HS-27A (cell line): ENCODE measurements around the gene AKR7A3.
"Not testable (repeated sequence)": the region's sequence is repeated elsewhere in the genome, so short reads cannot be mapped to it uniquely, and the experiment has no call there.

Source experiments
- DNase-seq: peaks from one replicate; pipeline ENCODE4 v3.0.0-alpha.2; 2012; ENCODE audit warnings: low read depth, missing footprints

AKR7A3 gene

DNA sequence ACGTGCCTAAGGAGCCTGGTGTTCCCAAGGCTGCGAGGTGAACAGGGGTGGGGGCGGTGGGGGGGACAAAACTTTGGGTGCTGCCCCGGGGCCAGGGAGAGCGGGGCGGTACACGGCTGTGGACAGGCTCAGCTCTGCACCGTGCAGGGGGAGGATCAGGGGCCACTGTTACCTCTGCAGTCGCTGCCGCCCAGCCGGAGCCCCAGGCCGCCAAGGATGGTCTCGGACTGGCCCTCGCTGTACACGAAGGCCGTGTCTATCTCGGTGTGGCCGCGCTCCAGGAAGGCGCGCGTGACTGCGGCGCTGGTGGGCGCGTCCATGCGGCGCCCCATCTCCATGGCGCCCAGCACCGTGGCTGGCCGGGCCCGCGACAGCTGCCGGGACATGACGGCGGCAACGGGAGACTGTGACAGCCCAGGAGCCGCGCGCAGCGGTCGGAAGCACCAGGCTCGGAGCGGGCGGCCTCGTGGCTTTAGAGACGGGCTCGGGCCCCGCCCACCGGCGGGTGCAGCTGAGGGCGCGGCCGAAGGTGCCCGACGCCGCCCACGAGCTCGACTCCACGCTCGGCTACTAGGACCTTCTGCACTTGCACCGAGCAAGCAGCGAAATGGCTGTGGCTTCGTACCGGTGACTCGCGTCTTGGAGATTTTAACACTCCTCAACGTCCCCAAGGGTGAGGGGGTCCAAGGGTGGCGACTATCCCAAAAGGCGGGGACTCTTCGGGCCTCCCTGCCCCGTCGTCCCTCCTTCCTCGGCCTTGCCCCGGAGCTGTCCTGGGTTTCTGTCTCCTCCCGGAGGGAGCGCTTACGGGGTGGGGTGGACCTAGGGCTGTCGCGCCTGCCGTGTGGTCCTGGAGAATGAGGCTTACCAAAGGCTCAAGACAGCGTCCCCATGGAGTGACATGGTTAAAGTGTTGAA, at the start of gene AKR7A3:
AKR7A3 (minus strand) TSS at position 447 of the 918 bp plus-strand sequence; CDS start at position 386, 61 bp downstream.
- not testable (repeated sequence) for DNase-seq

DNA sequence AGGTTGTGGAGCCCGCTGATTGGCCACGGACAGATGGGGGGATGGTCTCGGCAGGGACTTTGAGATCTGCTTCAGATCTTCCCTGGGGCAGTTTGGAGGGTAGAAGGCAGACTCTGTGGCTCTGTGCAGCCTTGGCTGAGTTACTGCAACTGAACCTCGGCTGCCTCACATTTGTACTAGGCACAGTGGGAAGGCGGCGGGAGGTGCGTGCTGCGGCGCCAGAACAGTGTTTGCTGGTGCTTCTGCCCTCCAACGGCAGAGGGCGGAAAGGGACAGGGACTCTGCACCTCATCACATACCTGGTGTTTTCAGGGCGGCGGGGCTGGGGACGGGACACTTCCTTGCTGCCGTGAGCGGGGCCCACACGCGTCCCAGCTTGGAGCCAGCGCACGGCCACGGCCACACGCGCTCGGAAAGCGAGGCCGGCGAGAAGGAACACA, 49.8 kb upstream of the AKR7A3 start:
- no peak for DNase-seq

DNA sequence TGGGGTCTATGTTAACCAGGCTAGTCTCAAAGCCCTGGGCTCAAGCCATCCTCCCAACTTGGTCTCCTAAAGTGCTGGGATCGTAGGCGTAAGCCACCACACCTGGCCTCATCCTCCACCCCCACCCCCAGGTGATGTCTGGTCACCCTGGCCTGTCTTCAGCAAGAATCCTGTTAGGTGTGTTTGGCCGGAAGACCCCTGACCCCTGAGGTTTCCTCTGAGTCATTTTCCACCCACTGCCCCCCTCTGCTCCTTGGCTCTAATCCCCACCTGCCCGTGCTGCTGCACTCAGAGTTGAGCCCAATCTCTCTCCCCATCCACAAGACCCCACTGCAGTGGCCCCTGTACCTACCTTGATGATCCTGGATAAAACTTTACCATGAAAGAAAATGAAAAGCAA, 48.7 kb upstream of the AKR7A3 start:
- DNase-seq = no peak

DNA sequence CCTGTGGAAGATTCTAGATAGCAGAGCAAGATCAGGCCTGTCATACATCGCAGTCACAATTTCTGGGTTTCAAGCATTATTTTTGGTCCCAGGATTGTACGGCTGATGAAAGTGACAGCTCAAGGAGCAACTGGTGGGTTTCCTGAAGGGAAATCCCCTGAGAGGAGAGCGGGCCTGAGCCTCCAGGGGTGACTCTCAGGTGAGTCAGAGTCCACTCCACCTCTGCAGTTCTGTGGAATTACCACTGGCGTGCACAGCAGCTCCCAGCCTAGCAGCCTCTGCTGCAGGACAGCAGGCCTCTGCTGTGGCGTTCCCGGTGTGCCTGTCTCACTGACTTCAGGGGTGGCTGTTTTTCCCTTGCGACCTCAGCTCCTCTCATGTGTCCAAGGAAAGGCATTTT, 48.0 kb upstream of the AKR7A3 start:
- no peak for DNase-seq

DNA sequence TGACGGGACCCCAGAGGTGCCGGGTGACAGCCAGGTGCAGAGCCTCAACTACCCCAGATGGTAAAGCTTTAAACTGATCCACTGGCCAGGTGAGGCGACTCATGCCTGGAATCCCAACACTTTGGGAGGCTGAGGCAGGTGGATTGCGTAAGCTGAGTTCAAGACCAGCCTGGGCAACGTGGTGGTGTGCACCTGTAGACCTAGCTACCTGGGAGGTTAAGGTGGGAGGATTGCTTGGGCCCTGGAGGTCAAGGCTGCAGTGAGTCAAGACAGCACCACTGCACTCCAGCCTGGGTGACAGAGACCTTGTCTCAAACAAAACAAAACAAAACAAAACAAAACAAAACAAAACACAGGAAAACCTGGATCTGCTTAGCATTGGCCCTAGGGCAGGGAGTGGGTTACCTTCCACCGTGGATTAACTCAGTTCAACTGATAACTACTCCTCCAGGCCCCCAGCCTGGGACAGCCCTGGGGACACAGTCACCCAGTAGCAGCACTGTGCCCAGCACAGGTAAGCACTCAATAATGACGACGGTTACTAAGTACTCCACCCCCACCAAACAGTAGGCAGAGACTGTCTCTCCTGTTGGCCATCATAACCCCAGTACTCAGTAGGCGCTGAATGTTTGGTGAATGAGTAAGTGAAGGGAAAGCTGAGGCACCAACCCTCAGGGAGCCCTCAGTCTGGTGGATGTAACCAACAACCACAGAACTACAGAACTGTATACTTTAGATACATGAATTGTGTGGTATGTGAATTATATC, 45.2 kb upstream of the AKR7A3 start:
- no peak for DNase-seq

DNA sequence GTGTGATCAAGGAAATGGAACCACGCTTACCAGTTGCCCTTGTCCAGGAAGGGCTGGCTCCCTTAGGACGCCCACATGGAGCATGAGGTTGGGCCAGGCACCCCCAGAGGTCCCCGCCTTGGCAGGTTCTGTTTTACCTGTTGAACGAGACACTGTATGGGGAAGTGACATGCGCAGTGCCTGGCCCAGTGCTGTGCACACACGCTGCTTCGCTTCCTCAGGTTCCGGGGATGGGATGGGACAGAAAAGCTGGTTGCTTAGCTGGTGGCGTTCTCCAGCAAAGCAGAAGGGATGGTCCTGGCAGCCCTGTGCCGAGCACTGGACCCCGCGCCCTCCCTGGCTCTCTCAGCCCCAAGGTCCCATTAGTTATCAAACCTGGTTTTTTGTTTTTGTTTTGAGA, 44.3 kb upstream of the AKR7A3 start:
- DNase-seq = no peak

DNA sequence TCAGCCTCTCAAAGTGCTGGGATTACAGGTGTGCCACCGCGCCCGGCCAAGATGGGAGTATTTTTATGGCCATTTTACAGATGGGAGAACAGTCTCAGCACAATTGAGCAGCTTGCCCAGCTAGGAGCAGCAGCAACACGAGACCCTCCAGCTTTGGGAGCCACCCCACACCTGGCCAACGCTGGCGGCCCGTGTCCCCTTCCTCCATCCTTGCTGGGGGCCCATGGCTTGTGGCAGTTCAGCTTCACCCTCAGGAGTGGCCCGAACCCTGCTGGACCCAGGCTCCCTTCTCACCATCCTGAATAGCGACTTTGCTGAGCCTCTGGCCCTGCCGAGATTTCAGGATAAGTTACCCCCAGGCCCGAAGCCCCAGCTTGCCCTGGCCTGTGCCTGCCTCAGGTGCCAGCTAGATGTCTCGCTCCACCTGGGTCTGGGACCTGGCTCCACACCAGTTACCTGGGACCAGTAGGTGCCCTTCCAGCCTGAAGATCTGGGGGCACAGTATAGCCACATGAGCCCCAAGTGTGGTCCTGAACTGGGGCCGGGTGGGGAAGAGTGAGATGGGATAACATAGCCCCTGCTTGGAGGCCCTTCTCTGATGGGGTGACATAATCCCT, 42.8 kb upstream of the AKR7A3 start:
- no peak for DNase-seq

DNA sequence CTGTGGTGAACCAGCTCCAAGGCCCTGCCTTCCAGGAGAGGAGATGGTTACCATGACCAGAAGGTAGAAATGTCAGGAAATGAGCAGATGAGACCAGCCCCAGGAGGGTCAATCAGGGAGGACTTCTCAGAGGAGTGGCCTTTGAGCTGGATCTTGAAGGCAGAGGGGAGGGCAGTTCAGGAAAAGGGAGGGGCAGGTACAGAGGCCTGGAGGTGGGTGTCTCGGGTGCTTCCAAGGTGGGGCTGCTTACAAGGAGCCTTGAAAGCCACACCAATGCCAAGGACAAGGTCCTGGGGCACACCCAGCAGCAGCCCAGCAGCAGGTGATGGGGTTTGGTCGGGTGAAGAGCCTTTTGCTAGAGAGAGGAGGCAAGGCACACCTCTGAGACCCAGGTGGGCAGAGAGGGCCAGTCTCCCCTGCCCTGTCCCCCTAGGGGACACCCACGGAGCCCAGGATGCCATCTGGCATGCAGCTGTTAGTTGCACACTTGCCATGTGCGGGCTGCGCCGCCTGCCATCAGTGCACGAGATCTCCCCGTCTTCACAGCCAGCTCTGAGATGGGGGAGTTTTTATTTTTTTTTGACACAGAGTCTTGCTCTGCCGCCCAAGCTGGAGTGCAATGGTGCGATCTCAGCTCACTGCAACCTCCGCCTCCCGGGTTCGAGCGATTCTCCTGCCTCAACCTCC, 42.0 kb upstream of the AKR7A3 start:
- DNase-seq = no peak

DNA sequence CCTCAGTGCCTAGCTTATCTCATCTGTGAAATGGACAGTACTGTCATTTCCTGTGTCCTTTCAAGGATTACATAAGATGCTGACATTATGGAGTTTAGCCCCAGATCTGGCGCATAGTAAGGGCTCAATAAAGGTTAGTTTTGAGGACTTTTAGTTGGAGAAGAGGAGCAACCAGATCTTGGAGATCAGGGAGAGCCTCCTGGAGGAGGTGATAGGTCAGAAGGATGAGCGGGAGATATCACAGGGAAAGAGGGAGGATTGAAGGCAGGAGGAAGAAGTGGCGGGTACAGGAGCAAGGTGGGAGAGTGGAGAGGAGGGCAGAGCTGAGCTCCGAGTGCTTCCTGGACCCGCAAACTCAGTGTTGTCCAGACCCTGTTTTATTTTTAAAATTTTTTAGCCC, 41.0 kb upstream of the AKR7A3 start:
- DNase-seq = no peak

DNA sequence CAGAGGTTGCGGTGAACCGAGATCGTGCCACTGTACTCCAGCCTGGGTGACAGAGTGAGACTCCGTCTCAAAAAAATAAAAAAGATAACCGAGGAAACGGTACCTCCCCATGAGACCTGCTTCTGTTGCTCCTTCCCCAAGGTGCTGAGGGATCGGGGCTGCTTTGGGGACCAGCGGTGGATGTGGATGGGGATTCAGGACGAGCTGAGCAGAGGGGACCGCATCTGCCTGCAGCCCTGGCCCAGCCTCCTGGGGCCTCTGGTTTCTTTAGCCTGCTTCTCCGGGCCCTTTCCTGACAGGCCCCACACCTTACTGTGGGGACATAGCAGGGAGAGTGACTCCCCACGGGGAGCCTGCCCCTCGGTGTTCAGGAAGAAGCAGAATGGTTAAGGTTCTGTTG, 40.6 kb upstream of the AKR7A3 start:
- DNase-seq = no peak

DNA sequence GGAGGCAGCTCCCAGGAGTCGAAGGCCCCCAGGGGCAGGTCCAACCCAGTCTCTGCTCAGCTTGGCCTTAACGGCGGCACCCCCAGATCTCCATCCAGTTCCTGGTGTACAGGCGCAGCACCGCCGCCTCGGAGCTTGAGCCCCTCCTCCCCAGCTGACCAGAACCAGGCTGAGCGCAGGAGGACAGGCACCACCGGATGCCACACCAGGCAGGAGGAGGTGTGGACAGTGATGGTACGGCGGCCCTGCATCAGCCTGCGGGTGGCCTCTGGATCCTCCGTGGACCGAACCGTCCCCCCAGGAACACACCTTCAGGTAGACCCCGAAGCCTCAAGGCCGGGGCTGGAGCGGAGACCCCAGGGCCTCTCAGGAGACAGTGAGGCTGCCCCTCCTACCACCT, 39.9 kb upstream of the AKR7A3 start:
- DNase-seq = no peak

DNA sequence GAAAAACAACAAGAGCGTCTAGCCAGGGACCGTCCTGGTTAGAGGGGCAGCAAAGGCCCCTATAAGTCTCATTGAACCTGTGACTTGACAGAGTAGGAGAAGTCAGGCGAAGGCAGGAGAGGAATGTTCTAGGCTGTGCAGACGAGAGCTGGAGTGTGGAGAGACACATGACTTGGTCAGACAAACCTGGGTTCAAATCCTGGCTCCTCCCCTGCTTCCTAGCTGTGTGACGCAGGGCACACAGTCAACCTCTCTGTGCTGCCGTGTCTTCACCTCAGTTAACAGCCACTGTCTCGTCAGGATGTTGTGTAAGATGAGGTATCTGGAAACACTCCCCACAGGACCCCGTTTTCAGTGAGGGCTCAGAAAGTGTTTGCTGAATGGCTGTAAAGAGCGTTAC, 39.2 kb upstream of the AKR7A3 start:
- DNase-seq = no peak

DNA sequence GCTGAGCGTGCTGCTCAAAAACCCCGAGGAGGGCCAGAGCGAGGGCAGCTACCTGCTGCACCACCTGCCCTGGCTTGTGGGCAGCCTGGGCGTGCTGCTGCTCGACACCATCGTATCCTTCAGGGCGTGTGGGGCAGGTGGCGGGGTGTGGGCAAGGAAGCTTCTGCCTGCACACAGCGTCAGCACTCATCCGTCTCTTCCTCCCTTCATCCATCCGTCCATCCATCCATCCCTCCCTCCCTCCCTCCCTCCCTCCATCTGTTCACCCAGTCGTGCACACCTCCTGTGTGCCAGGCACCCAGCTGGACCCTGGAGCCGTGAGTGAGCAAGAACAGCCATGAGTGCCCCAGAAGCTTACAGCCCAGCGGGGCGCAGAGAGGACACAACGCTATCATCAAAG, 38.7 kb upstream of the AKR7A3 start:
- no peak for DNase-seq

DNA sequence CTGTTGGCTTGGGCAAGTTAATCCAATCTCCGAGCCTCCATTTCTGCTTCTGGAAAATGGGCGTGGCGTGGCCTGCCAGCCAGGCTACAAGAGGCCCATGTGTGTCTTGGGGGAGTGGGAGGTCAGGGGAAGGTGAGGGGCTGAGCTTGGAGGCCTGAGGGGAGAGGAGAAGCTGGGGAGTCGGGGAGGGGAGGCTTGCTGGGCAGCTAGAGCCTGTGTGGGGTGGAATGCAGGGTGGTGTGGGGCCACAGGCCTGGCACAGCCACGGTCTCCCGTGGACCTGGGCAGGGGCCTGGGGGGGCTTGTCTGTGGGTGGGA, 38.1 kb upstream of the AKR7A3 start:
- DNase-seq = no peak

DNA sequence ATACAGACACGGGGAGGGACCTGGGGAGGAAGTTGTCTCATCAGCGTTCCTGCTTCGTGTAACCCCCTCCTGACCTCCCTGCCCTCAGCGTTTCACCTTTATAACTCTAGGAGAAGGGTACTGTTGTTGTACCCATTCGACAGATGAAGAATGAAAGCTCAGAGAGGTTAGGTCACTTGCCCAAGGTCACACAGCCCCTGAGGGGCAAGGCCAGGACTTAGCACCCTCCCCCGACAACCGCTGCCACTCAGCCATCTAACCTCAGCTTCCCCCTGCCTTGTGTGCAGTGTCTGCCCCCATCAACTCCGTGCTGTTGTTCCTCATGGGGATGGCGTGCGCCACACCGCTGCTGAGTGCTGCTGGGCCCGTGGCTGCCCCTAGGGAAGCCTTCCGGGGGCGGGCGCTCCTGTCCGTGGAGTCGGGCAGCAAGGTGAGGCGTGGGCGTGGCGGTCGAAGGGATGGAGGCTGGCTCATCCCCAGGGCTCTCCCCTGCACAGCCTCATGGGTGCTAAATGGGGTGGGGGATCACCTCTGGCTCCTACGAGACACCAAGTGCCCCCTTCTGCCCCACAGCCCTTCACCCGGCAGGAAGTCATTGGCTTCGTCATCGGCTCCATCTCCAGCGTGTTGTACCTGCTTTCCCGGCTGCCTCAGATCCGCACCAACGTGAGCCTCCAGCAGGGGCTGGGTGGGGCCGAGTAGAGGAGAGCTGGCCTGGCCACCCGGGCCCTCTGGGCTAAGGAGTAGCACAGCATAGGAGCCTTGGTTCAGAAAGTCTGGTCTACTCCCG, 37.6 kb upstream of the AKR7A3 start:
- no peak for DNase-seq

DNA sequence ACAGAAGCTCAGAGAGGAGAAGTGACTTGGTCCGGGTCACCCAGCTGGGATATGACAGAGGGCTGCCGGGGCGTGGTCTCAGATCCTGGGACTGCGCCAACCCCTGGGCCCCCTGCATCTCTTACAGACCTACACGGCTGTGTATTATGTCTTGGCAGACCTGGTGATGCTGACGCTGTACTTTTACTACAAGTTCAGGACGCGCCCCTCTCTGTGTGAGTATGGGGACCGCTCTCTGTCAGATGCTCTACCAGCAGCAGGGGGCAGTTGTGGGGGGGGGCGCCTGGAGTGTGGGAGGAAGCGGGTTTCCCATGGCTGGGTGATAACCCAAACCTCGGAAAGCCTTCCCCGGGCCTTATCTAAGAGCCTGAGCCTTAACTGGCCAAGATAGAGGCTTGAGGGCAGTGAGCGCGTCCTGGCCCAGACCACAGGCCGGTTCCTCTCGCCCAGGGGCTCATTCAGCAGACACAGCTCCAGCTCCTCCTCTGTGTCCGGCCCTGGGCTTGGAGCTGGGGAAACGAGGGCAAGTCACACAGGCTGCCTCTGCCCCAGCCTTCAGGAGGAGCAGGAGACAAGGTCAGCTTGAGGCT, 36.9 kb upstream of the AKR7A3 start:
- no peak for DNase-seq

DNA sequence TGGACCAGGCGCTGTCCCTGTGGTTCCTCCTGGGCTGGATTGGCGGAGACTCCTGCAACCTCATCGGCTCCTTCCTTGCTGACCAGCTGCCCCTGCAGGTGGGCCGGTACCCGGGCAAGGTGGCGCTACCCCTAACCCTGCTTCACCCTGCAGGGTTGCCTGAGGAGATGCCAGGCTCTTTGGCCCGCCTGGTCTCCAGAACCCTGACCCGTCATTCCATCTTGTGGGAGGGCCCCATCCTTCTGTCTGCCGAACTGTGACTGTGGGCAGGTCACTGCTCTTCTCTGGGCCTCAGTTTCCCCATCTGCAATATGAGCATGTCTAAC, 36.1 kb upstream of the AKR7A3 start:
- DNase-seq = no peak

DNA sequence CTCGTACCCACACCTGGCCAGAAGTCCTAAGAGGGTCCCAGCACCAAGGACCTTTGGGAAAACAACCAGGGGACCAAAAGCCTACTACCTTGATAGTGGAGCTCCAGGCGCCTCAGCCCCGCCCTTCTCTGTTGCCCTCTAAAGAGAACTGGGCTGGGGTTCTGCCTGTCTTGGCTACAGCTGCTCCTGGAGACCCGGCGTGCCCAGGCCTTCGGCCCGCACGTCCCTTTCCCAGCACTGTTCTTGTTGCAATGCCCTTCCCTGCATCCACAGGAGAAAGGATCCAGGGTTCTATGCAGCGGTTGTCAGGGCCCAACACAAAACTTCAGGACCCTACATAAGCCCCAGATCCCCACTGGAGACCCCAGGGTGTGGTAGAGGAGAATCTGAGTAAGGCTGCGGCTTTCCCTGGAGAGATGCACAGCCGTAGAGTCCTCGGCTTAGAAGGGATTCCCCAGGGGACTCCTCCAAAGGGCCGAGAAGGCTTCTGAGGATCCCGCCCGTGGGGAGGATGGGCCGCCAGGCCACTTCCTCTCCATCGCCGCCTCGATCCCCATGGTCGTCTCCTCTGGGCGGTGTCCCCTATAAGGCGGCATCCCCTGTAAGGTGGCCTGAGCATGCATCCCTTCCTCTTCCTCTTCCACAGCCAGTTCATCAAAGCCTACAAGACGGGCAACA, 35.6 kb upstream of the AKR7A3 start:
- no peak for DNase-seq

DNA sequence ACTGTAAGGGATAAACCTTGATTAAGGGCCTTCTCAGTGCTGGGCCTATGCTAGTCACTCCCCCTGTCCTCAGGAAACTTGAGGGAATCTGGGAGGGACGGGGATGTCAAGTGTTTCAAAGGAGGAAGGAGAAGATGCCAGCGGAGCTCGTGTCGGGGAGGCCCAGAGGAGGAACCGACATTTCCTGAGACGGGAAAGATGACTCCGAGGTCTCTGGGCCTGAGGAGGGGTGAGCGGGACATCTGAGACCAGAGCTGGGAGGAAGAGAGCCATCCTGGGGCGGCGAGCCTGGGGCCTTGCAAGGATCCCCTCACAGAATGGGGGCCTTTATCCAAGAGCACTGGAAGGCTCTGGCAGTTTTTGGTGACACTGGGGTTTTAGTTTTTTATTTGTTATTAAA, 33.9 kb upstream of the AKR7A3 start:
- no peak for DNase-seq

DNA sequence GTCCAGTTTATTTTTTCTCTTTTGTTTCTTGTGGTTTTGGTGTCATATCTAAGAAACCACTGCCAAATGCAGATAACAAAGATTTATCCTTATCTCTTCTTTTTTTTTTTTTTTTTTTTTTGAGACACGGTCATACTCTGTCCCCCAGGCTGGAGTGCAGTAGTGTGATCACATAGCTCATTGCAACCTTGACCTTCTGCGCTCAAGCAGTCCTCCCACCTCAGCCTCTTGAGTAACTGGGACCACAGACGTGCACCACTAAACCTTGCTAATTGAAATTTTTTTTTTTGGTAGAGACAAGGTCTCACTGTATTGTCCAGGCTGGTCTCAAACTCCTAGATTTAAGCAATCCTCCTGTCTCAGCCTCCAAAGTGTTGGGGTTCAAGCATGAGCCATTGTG, 32.5 kb upstream of the AKR7A3 start:
- DNase-seq = no peak

DNA sequence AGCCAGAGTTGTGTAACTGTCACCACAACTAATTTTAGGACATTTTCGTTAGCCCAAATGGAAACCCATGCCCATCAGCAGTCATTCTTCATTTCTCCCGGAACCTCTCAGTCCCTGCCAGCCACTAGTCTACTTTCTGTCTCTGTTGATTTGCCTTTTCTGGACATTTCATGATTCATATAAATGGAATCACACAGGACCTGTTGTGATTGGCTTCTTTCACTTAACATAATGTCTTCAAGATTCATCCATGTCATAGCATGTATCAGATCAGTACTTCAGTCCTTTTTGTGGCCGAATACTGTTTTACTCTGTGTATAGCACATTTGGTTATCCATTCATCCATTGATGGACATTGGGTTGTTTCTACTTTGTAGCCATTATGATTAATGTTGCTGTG, 30.6 kb upstream of the AKR7A3 start:
- DNase-seq = no peak
